H9 (cell line): ENCODE measurements around the gene TAS2R13. TPM values are rescaled to one million over a fixed set of nuclear protein-coding genes. Genes with fewer than 3 reads are reported as not detected.

Source experiments
- DNase-seq: peaks from one replicate; pipeline ENCODE4 v3.0.0-alpha.2; 2017
- H2AFZ ChIP-seq: one replicate; pipeline ENCODE4 v1.6.1; 2013; ENCODE audit warnings: mild to moderate bottlenecking, low read length, control low read depth, moderate library complexity
- H2AK5ac ChIP-seq: 2 replicates; pipeline ENCODE4 v1.6.1; 2013; ENCODE audit warnings: low read length, control low read depth, mixed read lengths; ENCODE audit not compliant: insufficient read length
- H2BK120ac ChIP-seq: one replicate; pipeline ENCODE4 v1.6.1; 2013; ENCODE audit warnings: low read depth, mild to moderate bottlenecking, low read length, control low read depth, inconsistent platforms; ENCODE audit not compliant: poor library complexity, severe bottlenecking
- H2BK12ac ChIP-seq: 2 replicates; pipeline ENCODE4 v1.6.1; 2013; ENCODE audit warnings: low read length, control low read depth, mixed read lengths, low read depth; ENCODE audit not compliant: insufficient read length
- H2BK15ac ChIP-seq: 2 replicates; pipeline ENCODE4 v1.6.1; 2013; ENCODE audit warnings: low read depth, low read length, control low read depth
- H2BK20ac ChIP-seq: one replicate; pipeline ENCODE4 v1.6.1; 2013; ENCODE audit warnings: low read depth, mild to moderate bottlenecking, low read length, control low read depth, inconsistent platforms; ENCODE audit not compliant: poor library complexity, severe bottlenecking
- H2BK5ac ChIP-seq: 2 replicates; pipeline ENCODE4 v1.6.1; 2013; ENCODE audit warnings: low read length, control low read depth, mixed read lengths; ENCODE audit not compliant: insufficient read length
- H3K14ac ChIP-seq: 2 replicates; pipeline ENCODE4 v1.6.1; 2013; ENCODE audit warnings: low read length, control low read depth; ENCODE audit not compliant: insufficient read depth
- H3K18ac ChIP-seq: 2 replicates; pipeline ENCODE4 v1.6.1; 2013; ENCODE audit warnings: low read depth, mild to moderate bottlenecking, mixed read lengths, low read length, control low read depth; ENCODE audit not compliant: insufficient read length
- H3K23ac ChIP-seq: 2 replicates; pipeline ENCODE4 v1.6.1; 2013; ENCODE audit warnings: low read length, control low read depth, mixed read lengths, low read depth; ENCODE audit not compliant: insufficient read length
- H3K23me2 ChIP-seq: 2 replicates; pipeline ENCODE4 v1.6.1; 2013; ENCODE audit warnings: low read depth, mild to moderate bottlenecking, mixed read lengths, low read length, control low read depth; ENCODE audit not compliant: insufficient read length, poor library complexity, severe bottlenecking
- H3K27ac ChIP-seq: 2 replicates; pipeline ENCODE4 v1.5.1; 2013; ENCODE audit warnings: low read length, control low read depth, mixed read lengths, low read depth; ENCODE audit not compliant: insufficient read length
- H3K27me3 ChIP-seq: 2 replicates; pipeline ENCODE4 v1.6.1; 2013; ENCODE audit warnings: low read length, control low read depth, inconsistent platforms; ENCODE audit not compliant: insufficient read depth
- H3K4ac ChIP-seq: 2 replicates; pipeline ENCODE4 v1.6.1; 2013; ENCODE audit warnings: low read depth, mild to moderate bottlenecking, control low read depth, inconsistent platforms, low read length, moderate library complexity
- H3K4me1 ChIP-seq: 2 replicates; pipeline ENCODE4 v1.6.1; 2013; ENCODE audit warnings: low read length, control low read depth, inconsistent platforms; ENCODE audit not compliant: insufficient read depth
- H3K4me2 ChIP-seq: 2 replicates; pipeline ENCODE4 v1.6.1; 2013; ENCODE audit warnings: low read length, control low read depth, mixed read lengths; ENCODE audit not compliant: insufficient read length, insufficient read depth
- H3K56ac ChIP-seq: 2 replicates; pipeline ENCODE4 v1.6.1; 2013; ENCODE audit warnings: low read depth, mild to moderate bottlenecking, mixed read lengths, low read length, control low read depth; ENCODE audit not compliant: insufficient read length
- H3K79me1 ChIP-seq: 2 replicates; pipeline ENCODE4 v1.6.1; 2013; ENCODE audit warnings: low read depth, mild to moderate bottlenecking, moderate library complexity, low read length, control low read depth, inconsistent platforms; ENCODE audit not compliant: insufficient read depth, poor library complexity, severe bottlenecking
- H3K79me2 ChIP-seq: 2 replicates; pipeline ENCODE4 v1.6.1; 2013; ENCODE audit warnings: low read length, control low read depth, inconsistent platforms; ENCODE audit not compliant: insufficient read depth
- H3K9ac ChIP-seq: 2 replicates; pipeline ENCODE4 v1.6.1; 2013; ENCODE audit warnings: low read length, control low read depth, mixed read lengths; ENCODE audit not compliant: insufficient read length; ENCODE audit errors: extremely low read depth
- H3K9me3 ChIP-seq: one replicate; pipeline ENCODE4 v1.6.1; 2013; ENCODE audit warnings: low read depth, low read length, inconsistent platforms; ENCODE audit not compliant: control insufficient read depth
- H3T11ph ChIP-seq: one replicate; pipeline ENCODE4 v1.6.1; 2013; ENCODE audit warnings: mild to moderate bottlenecking, low read length, control low read depth, inconsistent platforms
- H4K20me1 ChIP-seq: one replicate; pipeline ENCODE4 v1.6.1; 2013; ENCODE audit not compliant: control insufficient read depth, insufficient read length, insufficient read depth
- H4K5ac ChIP-seq: 2 replicates; pipeline ENCODE4 v1.6.1; 2013; ENCODE audit warnings: low read depth, mild to moderate bottlenecking, mixed read lengths, low read length, control low read depth; ENCODE audit not compliant: insufficient read length
- H4K8ac ChIP-seq: replicated peaks from 2 replicates; pipeline ENCODE4 v1.6.1; 2013; ENCODE audit warnings: low read length, control low read depth, mixed read lengths, low read depth; ENCODE audit not compliant: insufficient read length
- H4K91ac ChIP-seq: 2 replicates; pipeline ENCODE4 v1.6.1; 2013; ENCODE audit warnings: low read depth, mild to moderate bottlenecking, moderate library complexity, mixed read lengths, low read length, control low read depth; ENCODE audit not compliant: insufficient read length
- H3K27ac Mint-ChIP-seq, 3 experiments: 2 replicates in 2 of 3; 3 replicates in 1 of 3; pipeline ENCODE4 v1.8.0; 2020 to 2021; ENCODE audit warnings: mixed read lengths in 3 of 3, mild to moderate bottlenecking in 1 of 3, moderate library complexity in 1 of 3
- H3K27me3 Mint-ChIP-seq: 2 replicates; pipeline ENCODE4 v1.8.0; 2021; ENCODE audit warnings: low read depth, mild to moderate bottlenecking, moderate library complexity, mixed read lengths
- H3K36me3 Mint-ChIP-seq, 3 experiments: 2 replicates in 2 of 3; 3 replicates in 1 of 3; pipeline ENCODE4 v1.8.0; 2020 to 2021; ENCODE audit warnings: low read depth in 3 of 3, mixed read lengths in 3 of 3; ENCODE audit not compliant: insufficient read depth in 1 of 3
- H3K4me1 Mint-ChIP-seq, 2 experiments: 2 replicates each; pipeline ENCODE4 v1.8.0; 2020; ENCODE audit warnings: mixed read lengths in 2 of 2
- H3K4me3 Mint-ChIP-seq, 2 experiments: 2 replicates in 1 of 2; 3 replicates in 1 of 2; pipeline ENCODE4 v1.8.0; 2020 to 2021; ENCODE audit warnings: mild to moderate bottlenecking in 2 of 2, mixed read lengths in 2 of 2, moderate library complexity in 1 of 2
- H3K9me3 Mint-ChIP-seq, 2 experiments: 2 replicates in 1 of 2; 3 replicates in 1 of 2; pipeline ENCODE4 v1.8.0; 2020; ENCODE audit warnings: mild to moderate bottlenecking in 2 of 2, mixed read lengths in 2 of 2, moderate library complexity in 1 of 2
- WGBS: extraction: QIAGEN DNeasy Blood & Tissue Kit; methylation state at CpG from one replicate; pipeline ENCODE4 v1.1.7; 2013; ENCODE audit warnings: missing lambda C conversion rate, low lambda C conversion rate, mixed read lengths; ENCODE audit not compliant: insufficient read length; ENCODE audit errors: extremely low coverage; 5-methylcytosine and 5-hydroxymethylcytosine counted together
- total RNA-seq: library from RNA; stranded (reverse); gene quantifications from 2 replicates; pipeline ENCODE4 v1.2.1, GENCODE V29; 2021
- TF ChIP-seq, protein P1 (sequence below): fragments of 200-600 bp; sonication (generic); conservative IDR thresholded peaks from 3 replicates; pipeline ENCODE4 v1.8.0; 2021; ENCODE audit warnings: antibody characterized with exemption, mild to moderate bottlenecking

TAS2R13 gene
- total RNA-seq, 1 experiment from 2014 or later = 0.50 TPM

DNA sequence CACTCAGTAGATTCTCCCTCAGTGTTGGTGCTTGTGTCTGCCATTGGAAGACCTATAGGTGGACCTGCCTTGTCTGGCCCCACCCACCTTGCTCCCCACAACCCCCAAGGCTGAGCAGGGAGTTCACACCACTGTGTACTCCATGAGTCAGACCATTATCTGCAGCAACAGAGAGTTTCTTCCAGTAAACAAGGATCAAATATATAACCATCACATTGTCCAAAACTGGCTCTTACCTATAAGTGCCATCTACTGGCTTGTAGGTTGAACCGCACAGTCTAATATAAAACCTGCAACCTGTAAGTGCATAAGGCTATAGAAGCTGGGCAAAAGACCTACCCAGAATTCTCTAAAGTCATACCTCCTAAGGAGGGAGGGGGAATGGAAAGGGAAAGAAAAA lies 7.9 kb downstream of the TAS2R13 start:
- 0 out of 7 replicates have a peak overlapping the region, but pooled peaks of 1 of the 3 experiments have one; percentile 87 for H3K27ac Mint-ChIP-seq
- Histone ChIP-seq H3K23ac (no peak overlapping the region), H3K27me3 (no peaks in the 10 kb centered on the region), H3K9ac (no peak overlapping the region), H4K8ac (no peak overlapping the region), H2BK12ac (no peak overlapping the region), H3K4me1 (no peaks in the 10 kb centered on the region), H3K27ac (no peak overlapping the region), H3K18ac (no peak overlapping the region), H2BK5ac (no peak overlapping the region), H2AFZ (no peak overlapping the region), H3K4me2 (no peak overlapping the region), H3K56ac (no peak overlapping the region), H3K4ac (no peak overlapping the region), H3K14ac (no peak overlapping the region), H2AK5ac (no peak overlapping the region), H3K79me2 (no peaks in the 10 kb centered on the region), H4K20me1 (no peaks in the 10 kb centered on the region), H3K79me1 (no peaks in the 10 kb centered on the region), H4K5ac (no peak overlapping the region), H3K9me3 (no peaks in the 10 kb centered on the region), H4K91ac (no peak overlapping the region), H3K23me2 (no peaks in the 10 kb centered on the region), H3T11ph (no peak overlapping the region), H2BK20ac (no peak overlapping the region), H2BK15ac (no peak overlapping the region), H2BK120ac (no peak overlapping the region)
- H3K4me3 Mint-ChIP-seq = no peak overlapping the region
- peaks cover 17 to 30% of the 10 kb centered on the region in 2 experiments for H3K9me3 Mint-ChIP-seq
- no peaks in the 10 kb centered on the region for H3K4me1 Mint-ChIP-seq
- no CpG with 5 or more reads among the region's 1 CpG for WGBS
- H3K36me3 Mint-ChIP-seq = peaks cover 13 to 20% (median 14%) of the 10 kb centered on the region in 3 experiments
- no peak for DNase-seq
- TF ChIP-seq, protein P1, sequence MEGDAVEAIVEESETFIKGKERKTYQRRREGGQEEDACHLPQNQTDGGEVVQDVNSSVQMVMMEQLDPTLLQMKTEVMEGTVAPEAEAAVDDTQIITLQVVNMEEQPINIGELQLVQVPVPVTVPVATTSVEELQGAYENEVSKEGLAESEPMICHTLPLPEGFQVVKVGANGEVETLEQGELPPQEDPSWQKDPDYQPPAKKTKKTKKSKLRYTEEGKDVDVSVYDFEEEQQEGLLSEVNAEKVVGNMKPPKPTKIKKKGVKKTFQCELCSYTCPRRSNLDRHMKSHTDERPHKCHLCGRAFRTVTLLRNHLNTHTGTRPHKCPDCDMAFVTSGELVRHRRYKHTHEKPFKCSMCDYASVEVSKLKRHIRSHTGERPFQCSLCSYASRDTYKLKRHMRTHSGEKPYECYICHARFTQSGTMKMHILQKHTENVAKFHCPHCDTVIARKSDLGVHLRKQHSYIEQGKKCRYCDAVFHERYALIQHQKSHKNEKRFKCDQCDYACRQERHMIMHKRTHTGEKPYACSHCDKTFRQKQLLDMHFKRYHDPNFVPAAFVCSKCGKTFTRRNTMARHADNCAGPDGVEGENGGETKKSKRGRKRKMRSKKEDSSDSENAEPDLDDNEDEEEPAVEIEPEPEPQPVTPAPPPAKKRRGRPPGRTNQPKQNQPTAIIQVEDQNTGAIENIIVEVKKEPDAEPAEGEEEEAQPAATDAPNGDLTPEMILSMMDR = peak; percentile 26; the same call in 2 of the 3 replicates
- H3K27me3 Mint-ChIP-seq = peaks cover 2% of the 10 kb centered on the region; the same call in 1 of the 2 replicates
